Right lobe of liver (tissue), 6 donors: Measurements from ENCODE around the gene EFNA5. TPM values are rescaled to one million over a fixed set of nuclear protein-coding genes. Genes with fewer than 3 reads are reported as not detected.

Experiments
- ATAC-seq, 4 donors: fragments of 200-7000 bp; cut with Tn5 transposase; one replicate each; pipeline ENCODE4 v1.9.1; 2020; ENCODE audit warnings: mild to moderate bottlenecking in 4 of 4, moderate library complexity in 4 of 4
- DNase-seq, 3 donors: peaks; one replicate each; pipeline ENCODE4 v3.0.0-alpha.2; 2020
- H3K27ac ChIP-seq, 3 donors: fragments of 200-600 bp; one replicate each; pipeline ENCODE4 v1.8.0; 2022
- H3K27me3 ChIP-seq, 2 donors: fragments of 200-600 bp; one replicate each; pipeline ENCODE4 v1.8.0; 2022
- H3K36me3 ChIP-seq, 4 donors: fragments of 200-600 bp; sonication (generic) in 1 of 4; one replicate each; pipeline versions ENCODE4 v1.5.1 to v1.8.0; 2017 to 2022; ENCODE audit warnings: control low read depth in 1 of 4
- H3K4me1 ChIP-seq, 4 donors: fragments of 200-600 bp; sonication (generic) in 1 of 4; one replicate each; pipeline versions ENCODE4 v1.5.1 to v1.8.0; 2017 to 2022; ENCODE audit warnings: control low read depth in 1 of 4
- H3K4me3 ChIP-seq, 3 donors: fragments of 200-600 bp; one replicate each; pipeline ENCODE4 v1.8.0; 2022
- H3K9me3 ChIP-seq, 4 donors: fragments of 200-600 bp; sonication (generic) in 1 of 4; one replicate each; pipeline versions ENCODE4 v1.5.1 to v1.8.0; 2017 to 2022; ENCODE audit warnings: control low read depth in 1 of 4
- POLR2A ChIP-seq: fragments of 450-650 bp; IDR thresholded peaks from one replicate; pipeline ENCODE4 v1.6.1; 2017; ENCODE audit warnings: antibody characterized with exemption, mild to moderate bottlenecking
- WGBS: methylation state at CpG from one replicate; pipeline ENCODE4 v1.1.6; 2018; ENCODE audit warnings: low coverage, low lambda C conversion rate; ENCODE audit not compliant: insufficient coverage; ENCODE audit errors: missing lambda C conversion rate; 5-methylcytosine and 5-hydroxymethylcytosine counted together
- intact Hi-C, 2 donors: fragments of 100-400 bp; cut with DNase I; formaldehyde crosslinking; loops; one replicate each; pipeline versions ENCODE4 v1.11.2 to v1.14.1; 2022
- total RNA-seq, 6 experiments: library from RNA; depleted of rRNA in 2 of 6; stranded (reverse); fragments of >200 nt in 2 of 6; fragmentation: NEBNext Ultra II Directional in 3 of 6; extraction: Animal tissue kit (Norgen Biotek cat#: 25700) in 3 of 6; gene quantifications; one replicate each; pipeline versions ENCODE4 v1.1.0 to v1.2.4, GENCODE V29; 2016 to 2023
- TF ChIP-seq, protein P1 (sequence below), 4 donors: fragments of 200-600 bp in 3 of 4; fragments of 450-650 bp in 1 of 4; IDR thresholded peaks; one replicate each; pipeline versions ENCODE4 v1.5.1 to v1.8.0; 2016 to 2022; ENCODE audit warnings: antibody characterized with exemption in 4 of 4, mild to moderate bottlenecking in 2 of 4
- donor health status: DM: no; HTN: yes; CAD: no.
- donor health status: DM: no; HTN: no; CAD: no.
- donor health status: DM: no; HTN: no; CAD: no.
- donor health status: DM: no; HTN: yes; CAD: no.
- donor health status: DM: no; HTN: yes; CAD: no.

The EFNA5 gene
- total RNA-seq, 6 experiments from 2014 or later = 0.18 to 11.7 (median 1.4) TPM

DNA sequence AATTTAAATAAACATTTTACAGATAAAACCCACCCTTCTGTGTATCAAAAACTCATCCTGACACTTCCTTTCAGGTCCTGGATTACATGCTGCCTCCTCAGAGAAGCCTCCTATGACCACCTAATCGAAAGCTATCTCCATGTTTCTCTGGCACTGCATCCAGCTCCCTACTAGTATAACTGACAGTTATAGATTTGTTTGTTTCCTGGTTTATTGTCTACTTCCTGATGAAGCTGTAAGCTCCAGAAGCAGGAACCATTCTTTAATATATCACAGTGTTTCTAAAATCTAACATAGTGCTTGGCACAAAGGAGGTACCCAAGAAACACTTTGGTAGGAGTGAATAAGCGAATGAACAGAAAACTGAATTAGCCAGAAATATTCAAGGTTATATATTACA is 270.4 kb downstream of the EFNA5 start:
- Histone ChIP-seq H3K36me3 (no peaks in the 10 kb centered on the region), H3K27ac (no peak overlapping the region), H3K4me1 (no peaks in the 10 kb centered on the region), H3K9me3 (no peaks in the 10 kb centered on the region), H3K4me3 (no peak overlapping the region), H3K27me3 (no peaks in the 10 kb centered on the region)
- TF ChIP-seq, protein P1, sequence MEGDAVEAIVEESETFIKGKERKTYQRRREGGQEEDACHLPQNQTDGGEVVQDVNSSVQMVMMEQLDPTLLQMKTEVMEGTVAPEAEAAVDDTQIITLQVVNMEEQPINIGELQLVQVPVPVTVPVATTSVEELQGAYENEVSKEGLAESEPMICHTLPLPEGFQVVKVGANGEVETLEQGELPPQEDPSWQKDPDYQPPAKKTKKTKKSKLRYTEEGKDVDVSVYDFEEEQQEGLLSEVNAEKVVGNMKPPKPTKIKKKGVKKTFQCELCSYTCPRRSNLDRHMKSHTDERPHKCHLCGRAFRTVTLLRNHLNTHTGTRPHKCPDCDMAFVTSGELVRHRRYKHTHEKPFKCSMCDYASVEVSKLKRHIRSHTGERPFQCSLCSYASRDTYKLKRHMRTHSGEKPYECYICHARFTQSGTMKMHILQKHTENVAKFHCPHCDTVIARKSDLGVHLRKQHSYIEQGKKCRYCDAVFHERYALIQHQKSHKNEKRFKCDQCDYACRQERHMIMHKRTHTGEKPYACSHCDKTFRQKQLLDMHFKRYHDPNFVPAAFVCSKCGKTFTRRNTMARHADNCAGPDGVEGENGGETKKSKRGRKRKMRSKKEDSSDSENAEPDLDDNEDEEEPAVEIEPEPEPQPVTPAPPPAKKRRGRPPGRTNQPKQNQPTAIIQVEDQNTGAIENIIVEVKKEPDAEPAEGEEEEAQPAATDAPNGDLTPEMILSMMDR (IDR thresholded peaks at IDR 0.05) = no peak
- TF ChIP-seq POLR2A = no peak
- DNase-seq (no peak), ATAC-seq (no peak)
- WGBS = 58% methylated on average over 2 of the region's 2 CpGs
- intact Hi-C loops = no loop called here

DNA sequence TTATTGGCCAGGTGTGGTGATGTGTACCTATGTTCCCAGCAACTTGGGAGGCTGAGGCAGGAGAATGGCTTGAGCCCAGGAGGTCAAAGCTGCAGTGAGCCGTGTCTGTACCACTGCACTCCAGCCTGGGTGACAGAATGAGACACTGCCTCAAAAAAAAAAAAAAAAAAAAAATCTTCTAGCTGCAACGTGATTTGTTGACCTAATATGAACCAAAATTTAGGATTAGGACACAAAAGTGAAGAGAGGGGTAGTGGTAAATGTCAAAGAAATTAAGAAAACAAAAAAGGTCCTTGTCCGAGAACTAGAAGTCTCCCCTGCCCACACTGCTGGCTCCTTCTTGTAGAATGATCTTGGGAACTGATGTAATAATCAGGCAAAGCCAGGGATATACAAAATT is 272.0 kb downstream of the EFNA5 start:
- DNase-seq (no peak), ATAC-seq (no peak)
- intact Hi-C loops = no loop called here
- Histone ChIP-seq H3K27ac (no peak overlapping the region), H3K27me3 (no peaks in the 10 kb centered on the region), H3K9me3 (no peaks in the 10 kb centered on the region), H3K36me3 (no peaks in the 10 kb centered on the region), H3K4me1 (no peaks in the 10 kb centered on the region), H3K4me3 (no peak overlapping the region)
- 86% methylated on average over 1 of the region's 3 CpGs for whole genome bisulfite sequencing
- TF ChIP-seq, protein P1 (IDR thresholded peaks at IDR 0.05) = no peak
- no peak for TF ChIP-seq POLR2A

DNA sequence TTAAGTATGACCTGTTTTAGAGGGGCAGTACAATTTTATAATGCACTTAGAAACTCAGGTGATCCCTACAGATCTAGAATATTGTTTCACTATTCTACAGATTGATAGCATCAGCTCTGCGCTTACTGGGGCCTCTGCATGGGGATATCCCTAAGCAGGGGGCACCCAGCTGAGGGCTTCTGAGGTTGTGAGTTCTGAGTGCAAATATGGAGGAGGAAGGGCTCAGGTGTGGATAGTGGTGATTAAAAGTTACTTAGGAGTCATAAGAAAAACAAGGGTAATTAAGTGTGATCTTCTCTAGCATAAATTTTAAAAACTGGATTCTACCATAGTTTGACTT is 274.4 kb downstream of the EFNA5 start:
- Histone ChIP-seq H3K27ac (no peak overlapping the region), H3K4me1 (no peaks in the 10 kb centered on the region), H3K9me3 (no peaks in the 10 kb centered on the region), H3K36me3 (no peaks in the 10 kb centered on the region), H3K27me3 (no peaks in the 10 kb centered on the region), H3K4me3 (no peak overlapping the region)
- DNase-seq (no peak), ATAC-seq (no peak)
- TF ChIP-seq POLR2A = no peak
- TF ChIP-seq, protein P1 (IDR thresholded peaks at IDR 0.05) = no peak
- intact Hi-C loops = no loop called here
- 80% methylated on average over 1 of the region's 1 CpG for WGBS

DNA sequence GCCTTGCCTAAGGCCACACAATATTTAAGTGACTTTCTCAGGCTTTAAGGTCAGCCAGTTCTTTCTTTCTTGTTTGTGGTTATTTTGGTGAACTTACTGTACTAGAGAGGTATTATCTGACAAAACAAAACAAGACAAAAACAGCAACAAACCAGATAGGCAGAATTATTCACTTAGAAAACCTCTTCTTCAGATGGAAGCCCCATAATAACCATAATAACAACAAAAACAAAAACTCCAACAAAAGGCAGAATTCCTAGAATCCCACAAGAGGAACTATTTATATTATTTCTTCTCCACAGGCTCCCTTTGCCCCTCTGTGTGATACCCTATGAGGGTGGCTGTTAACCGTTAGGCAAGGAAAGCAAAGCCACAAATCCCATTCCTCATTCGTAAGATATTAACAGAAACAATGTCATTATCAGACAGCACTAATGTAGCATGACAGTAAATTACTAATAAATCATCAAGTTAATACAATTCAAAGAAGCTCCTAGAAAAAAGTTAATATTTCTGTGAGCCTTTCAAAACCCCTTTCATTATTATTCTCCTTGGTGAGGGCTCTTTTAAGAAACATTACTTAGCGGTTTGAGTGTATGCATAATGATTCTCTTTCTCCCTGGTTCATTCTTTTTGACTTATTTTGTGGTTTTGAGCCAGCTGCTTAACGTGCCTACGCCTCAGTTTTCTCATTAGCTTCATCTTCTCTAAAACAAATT is 274.9 kb downstream of the EFNA5 start:
- Histone ChIP-seq H3K4me3 (no peak overlapping the region), H3K27ac (no peak overlapping the region), H3K27me3 (no peaks in the 10 kb centered on the region), H3K4me1 (no peaks in the 10 kb centered on the region), H3K9me3 (no peaks in the 10 kb centered on the region), H3K36me3 (no peaks in the 10 kb centered on the region)
- no peak for ATAC-seq
- 67% methylated on average over 5 of the region's 5 CpGs for WGBS
- TF ChIP-seq, protein P1 (IDR thresholded peaks at IDR 0.05) = no peak
- no peak for TF ChIP-seq POLR2A
- DNase-seq = no peak
- intact Hi-C loops = no loop called here

DNA sequence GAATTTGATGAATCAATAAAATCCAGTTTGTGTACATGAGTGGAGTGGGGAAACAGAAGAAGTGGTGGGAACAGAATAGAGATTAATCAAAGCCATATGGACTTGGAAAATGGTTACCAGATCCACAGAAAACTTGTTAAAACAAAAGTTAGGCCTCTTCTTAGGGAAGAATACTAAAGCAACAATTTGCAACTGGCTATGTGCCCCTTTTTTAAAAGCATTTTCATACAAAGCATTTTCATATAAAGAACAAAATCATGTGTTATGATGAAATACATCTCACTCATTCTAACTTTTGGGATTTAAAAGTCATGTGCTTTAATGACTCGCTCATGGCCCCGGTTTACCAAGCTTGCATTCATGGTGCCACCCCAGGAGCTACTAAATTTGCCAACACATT is 276.9 kb downstream of the EFNA5 start:
- ATAC-seq (no peak), DNase-seq (no peak)
- H3K9me3 ChIP-seq = no peaks in the 10 kb centered on the region
- TF ChIP-seq, protein P1 (IDR thresholded peaks at IDR 0.05) = no peak
- TF ChIP-seq POLR2A = no peak
- no peaks in the 10 kb centered on the region for H3K27me3 ChIP-seq
- intact Hi-C loops = no loop called here
- no peak overlapping the region for H3K4me3 ChIP-seq
- no peaks in the 10 kb centered on the region for H3K36me3 ChIP-seq
- H3K27ac ChIP-seq = no peak overlapping the region
- H3K4me1 ChIP-seq = no peaks in the 10 kb centered on the region
- 65% methylated on average over 2 of the region's 2 CpGs for WGBS
